Measurements from ENCODE around the gene RINL.
A peak's percentile ranks its signal among the peaks of the same experiment; 100 is the strongest.
"Not testable (repeated sequence)": the region's sequence is repeated elsewhere in the genome, so short reads cannot be mapped to it uniquely, and the experiment has no call there.

Gene RINL

DNA sequence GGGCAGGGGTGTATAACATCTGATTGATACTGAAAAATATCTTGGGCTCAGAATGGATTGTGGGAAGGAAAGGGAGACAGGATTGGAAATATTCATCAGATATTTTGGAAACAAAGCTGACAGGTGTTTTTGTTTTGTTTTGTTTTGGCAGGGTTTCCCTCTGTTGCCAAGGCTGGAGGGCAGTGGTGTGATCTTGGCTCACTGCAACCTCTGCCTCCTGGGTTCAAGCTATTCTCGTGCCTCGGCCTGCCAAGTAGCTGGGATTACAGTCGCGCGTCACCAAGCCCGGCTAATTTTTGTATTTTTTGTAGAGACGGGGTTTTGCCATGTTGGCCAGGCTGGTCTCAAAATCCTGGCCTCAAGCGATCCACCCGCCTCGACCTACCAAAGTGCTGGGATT lies 4.7 kb downstream of the RINL start:
- DNase-seq: not testable (repeated sequence)

DNA sequence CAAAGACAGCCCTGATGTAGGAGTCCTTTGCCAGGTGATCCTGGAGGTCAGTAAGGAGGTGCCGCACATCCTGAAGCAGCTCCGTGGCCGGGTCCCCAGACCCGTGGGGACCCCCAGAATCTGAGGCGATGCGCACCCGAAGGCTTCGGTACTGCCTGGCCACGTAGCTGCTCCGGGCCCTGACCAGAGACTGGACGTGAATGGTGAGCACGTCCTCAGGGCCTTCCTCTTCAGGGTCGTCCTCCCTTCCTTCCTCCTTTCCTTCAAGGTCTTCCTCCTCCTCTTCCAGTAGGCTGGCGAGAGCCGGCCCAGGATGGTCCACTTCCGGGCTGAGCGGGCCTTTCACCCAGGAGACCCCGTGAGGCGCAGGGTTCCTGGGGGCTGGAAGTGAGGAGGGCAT lies 7.5 kb downstream of the RINL start:
- DNase-seq: no peak

DNA sequence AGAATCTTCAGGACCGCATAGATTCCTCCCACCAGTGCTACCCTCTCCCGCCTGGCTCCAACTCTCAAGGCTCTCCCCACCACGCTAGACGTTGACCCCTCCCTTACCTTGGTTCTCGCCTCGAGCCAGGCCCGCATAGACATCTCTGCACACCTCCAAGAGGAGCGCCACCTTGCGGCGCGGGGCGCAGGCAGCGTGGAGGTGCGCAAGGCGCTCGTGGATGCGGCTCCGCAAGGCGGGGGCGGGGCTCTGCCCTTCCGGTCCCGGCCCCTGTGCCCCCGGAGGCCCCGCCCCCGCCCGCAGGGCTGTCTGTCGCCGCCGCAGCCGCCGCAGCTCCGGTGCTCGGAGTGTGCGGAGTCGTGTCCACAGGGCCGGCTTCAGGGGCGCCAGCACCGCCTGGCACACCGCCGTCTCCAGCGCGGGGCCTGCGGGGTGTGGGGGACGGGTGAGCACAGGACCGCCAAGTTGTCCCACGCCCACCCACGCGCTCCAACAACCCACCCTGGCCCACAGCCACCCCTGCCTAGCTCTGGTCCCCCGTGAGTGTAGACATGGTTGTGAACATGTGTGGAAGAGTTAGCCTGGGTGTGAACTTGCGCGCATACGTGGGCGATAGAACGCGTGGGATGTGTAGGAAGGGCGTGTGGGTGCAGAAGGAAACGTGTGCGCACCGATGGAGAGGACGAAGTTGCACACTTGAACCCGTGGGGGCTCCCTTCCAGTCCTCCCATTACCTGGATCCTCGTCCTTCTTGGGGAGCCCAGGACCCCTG lies 8.1 kb downstream of the RINL start:
- peak; percentile 97 for DNase-seq

DNA sequence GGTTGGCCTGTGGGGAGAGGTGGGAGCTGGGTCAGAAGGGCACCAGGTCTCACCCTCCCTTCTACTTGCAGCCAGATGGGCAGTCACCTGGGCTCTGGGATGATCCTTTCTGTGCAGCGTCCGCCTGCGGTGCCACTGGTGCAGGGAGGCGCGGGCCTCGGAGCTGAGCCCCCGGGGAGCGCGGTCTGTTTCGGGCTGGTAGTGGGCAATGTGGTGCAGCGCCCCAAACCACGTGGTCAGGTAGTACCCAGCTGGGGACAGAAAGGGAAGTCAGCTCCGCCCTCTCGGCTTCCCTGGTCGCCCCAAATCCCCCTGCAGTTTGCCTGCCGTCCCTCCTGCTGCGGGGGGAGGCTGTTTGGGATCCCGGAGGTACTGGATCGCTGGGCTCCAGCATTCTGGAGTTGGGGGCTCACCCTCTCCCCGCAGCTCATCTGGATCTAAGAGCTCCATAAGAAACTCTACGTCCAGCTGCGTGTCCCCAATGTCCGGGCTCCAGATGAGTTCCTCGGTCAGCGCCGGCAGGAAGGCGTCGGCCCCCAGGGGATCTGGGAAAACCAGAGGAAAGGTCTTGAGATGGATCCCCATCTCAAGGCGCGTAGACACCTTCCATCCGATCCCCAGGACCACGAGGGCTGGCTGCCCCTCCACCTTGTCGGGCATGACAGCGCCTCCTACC lies 8.8 kb downstream of the RINL start:
- peak; percentile 37 for DNase-seq

DNA sequence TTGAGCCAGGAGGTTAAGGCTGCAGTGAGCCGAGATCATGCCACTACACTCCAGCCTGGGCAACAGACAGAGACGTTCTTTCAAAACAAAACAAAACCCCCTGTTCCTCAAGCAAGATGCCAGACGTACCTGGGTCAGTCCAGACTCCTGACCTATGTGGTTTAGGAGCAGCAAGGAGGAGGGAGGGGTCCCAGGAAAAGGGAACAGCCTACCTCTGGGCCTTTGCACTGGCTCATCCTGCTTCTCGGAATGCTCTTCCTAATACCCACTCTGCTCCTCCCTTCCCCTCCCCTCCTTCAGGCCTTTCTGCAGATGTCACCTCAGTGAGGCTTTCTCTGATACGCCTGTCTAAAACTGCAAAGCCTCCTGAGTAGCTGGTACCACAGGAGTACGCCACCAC lies 9.5 kb downstream of the RINL start:
- no peak for DNase-seq

DNA sequence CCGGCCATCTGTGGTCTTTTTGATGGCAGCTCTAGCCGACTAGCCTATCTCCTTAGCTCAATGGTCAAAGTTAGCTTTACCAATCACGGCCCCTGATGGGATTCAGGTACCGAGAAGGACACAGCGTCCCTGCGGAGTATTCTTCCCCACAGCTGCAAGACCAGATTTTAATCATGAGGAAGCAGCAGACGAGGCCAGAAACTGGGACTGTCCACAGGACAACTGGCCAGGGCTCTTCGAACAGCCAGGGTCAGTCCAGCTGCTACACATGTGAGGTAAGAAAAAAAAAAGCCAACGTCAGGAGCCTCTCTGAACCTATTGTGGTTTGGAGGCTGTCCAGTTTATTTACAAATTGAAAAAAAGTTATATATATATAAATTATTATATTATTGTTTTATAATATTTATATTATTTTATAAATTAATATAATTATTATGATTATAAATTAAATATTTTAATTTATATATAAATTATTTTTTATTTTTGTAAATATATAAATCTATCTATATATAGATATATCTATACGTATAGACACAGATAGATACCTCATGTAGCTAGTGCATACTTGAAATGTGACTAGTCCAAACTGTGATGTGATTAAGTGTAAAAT lies 10.8 kb downstream of the RINL start:
- DNase-seq: no peak

DNA sequence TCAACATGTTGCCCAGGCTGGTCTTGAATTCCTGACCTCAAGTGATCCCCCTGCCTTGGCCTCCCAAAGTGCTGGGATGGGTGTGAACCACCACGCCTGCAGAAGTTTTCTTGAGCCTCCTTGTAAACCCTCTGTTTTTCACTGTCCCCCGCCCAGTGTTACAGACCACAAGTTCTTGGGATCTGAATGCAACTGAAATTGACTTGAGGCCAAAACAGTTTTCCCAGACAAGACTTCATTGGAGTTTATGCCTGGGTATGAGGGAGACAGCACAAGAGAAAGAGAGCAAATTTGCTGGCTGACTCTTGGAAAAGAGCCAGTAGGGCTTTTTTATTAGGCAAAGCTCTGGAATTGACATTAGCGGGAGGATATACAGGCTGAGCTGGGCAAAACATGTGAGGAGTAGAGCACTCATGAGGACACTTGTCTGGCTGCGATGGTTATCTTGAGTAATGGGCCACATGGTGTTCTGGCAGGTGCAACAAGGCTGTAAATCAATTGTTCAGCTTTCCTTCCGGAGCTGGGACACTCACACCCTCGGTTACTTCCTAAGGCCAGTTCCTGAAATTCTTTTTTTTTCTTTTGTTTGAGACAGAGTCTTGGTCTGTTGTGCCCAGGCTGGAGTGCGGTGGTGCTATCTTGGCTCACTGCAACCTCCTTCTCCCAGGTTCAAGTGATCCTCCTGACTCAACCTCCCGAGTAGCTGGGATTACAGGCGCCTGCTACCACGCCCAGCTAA lies 15.6 kb downstream of the RINL start:
- no peak for DNase-seq

DNA sequence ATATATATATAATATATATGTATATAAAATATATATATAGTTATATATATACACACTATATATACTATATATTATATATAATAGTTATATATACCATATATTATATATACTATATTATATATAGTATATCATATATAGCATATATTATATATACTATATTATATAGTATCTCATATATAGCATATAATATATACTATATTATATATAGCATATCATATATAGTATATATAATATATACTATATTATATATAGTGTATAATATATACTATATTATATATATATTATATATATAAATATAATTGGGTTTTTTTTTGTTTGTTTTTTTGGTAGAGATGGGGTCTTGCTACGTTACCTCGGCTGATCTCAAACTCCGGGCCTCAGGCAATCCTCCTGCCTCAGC lies 16.7 kb downstream of the RINL start:
- DNase-seq: no peak

DNA sequence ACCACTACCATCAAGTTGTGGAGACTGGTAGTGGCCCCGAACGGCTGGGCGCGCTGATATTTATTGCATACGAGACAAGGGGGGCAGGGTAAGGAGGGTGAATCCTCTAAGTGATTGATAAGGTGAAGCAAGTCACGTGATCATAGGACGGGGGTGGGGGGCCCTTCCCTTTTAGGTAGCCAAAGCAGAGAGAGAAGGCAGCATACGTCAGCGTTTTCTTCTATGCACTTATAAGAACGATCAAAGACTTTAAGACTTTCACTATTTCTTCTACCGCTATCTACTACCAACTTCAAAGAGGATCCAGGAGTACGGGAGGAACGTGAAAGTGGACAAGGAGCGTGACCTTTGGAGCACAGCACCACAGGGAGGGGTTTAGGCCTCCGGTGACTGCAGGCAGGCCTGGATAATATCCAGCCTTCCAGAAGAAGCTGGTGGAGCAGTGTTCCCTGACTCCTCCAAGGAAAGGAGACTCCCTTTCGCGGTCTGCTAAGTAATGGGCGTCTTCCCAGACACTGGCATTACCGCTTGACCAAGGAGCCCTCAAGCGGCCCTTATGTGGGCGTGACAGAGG lies 18.4 kb downstream of the RINL start:
- DNase-seq: not testable (repeated sequence)

DNA sequence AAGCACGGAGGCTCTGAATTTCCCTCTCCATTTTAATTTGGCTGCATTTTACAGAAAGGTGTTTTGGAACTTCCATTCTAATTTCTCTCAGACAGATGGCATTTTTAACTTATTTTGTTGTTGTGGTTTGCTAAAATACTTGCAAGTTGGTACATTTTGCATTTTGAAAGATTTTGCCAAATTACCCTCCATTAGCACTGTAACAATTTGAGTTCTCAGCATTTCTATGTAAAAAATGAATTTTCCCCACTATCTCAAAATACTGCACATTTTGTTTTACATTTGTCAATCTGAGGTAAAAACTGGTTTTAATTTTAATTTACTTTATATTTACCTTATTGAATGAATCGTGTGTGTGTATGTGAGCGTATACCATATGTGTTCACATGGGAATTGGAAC lies 21.3 kb downstream of the RINL start:
- no peak for DNase-seq

DNA sequence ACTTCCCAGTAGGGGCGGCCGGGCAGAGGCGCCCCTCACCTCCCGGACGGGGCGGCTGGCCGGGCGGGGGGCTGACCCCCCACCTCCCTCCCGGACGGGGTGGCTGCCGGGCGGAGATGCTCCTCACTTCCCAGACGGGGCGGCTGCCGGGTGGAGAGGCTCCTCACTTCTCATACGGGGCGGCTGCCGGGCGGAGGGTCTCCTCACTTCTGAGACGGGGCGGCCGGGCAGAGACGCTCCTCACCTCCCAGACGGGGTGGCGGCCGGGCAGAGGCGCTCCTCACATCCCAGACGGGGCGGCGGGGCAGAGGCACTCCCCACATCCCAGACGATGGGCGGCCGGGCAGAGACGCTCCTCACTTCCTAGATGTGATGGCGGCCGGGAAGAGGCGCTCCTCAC lies 22.3 kb downstream of the RINL start:
- not testable (repeated sequence) for DNase-seq

DNA sequence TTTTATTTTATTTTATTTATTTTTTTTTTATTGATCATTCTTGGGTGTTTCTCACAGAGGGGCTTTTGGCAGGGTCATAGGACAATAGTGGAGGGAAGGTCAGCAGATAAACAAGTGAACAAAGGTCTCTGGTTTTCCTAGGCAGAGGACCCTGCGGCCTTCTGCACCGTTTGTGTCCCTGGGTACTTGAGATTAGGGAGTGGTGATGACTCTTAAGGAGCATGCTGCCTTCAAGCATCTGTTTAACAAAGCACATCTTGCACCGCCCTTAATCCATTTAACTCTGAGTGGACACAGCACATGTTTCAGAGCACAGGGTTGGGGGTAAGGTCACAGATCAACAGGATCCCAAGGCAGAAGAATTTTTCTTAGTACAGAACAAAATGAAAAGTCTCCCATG lies 23.1 kb downstream of the RINL start:
- DNase-seq: not testable (repeated sequence)

DNA sequence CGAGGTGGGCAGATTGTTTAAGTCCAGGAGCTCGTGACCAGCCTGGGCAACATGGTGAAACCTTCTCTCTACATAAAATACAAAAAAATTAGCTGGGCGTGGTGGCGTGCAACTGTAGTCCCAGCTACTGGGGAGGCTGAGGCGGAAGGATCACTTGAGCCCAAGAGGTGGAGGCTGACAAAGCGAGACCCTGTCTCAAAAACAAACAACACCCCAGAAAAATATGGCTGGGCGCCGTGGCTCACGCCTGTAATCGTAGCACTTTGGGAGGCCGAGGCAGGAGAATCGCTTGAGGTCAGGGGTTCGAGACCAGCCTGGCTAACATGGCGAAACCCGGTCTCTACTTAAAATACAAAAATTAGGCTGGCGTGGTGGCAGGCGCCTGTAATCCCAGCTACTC lies 24.9 kb downstream of the RINL start:
- DNase-seq: no peak

DNA sequence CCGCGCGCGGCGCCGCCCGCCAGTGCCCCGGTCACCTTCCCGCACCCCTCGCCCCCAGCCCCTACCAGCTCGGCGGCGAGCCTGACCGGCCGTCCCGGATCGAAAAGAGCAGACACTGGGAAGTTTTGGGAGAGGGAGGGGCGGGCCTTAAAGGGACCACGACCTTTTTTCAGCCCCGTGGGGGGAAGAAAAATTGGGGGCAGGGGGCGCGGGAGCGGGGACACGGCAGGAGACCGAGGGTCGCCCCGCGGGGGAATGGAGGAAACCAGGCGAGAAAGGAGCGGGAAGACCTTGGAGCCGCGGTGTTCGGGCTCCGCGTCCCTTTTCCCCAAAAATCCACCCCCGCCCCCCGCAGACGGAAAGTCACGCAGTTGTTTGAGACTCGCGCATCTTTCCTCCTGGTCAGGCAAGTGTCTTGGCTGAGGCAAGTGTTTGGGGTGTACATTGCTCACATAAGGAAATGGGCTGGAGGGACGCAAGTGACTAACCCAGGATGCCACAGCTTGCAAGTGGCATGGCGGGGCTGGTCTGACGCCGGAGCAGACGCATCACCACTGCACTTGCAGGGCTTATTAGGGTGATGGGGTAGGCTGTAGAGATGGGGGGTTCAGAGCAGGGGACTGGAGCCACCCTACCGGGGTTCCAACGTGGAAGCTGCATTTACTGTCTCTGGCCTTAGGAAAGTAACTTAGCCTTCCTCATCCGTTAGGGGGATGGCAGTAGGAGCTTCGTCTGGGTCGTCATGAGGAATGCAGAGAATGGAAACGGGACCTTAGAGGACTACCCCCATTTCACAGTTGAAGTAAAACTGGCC lies 25.6 kb downstream of the RINL start:
- peak; percentile 71 for DNase-seq

DNA sequence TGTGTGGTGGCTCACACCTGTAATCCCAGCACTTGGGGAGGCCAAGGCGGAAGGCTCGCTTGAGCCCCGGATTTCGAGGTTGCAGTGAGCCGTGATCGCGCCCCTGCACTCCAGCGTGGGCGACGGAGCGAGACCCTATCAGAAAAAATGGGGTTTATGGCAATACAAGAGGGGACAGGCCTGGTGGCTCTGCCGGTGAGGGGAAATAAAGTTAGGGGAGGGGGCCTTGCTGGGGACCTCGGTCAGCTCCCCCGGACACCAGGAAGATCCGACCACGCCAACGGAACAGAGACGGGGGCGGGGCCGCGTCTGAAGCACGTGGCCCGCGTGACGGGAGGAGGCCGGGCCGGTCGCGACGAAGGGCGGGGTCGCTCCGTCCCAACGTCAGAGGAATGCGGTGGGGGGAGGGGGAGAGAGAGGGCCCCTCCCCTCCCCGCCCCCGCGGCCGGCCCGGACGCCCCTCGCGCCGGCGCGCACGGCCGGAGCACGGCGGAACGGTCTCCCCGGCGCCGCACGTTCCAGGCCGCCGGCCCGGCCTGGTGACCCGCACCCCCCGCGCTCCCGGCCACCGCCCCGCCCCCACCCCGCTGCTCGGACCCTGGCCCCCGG lies 26.3 kb downstream of the RINL start:
- DNase-seq: peak; percentile 92

DNA sequence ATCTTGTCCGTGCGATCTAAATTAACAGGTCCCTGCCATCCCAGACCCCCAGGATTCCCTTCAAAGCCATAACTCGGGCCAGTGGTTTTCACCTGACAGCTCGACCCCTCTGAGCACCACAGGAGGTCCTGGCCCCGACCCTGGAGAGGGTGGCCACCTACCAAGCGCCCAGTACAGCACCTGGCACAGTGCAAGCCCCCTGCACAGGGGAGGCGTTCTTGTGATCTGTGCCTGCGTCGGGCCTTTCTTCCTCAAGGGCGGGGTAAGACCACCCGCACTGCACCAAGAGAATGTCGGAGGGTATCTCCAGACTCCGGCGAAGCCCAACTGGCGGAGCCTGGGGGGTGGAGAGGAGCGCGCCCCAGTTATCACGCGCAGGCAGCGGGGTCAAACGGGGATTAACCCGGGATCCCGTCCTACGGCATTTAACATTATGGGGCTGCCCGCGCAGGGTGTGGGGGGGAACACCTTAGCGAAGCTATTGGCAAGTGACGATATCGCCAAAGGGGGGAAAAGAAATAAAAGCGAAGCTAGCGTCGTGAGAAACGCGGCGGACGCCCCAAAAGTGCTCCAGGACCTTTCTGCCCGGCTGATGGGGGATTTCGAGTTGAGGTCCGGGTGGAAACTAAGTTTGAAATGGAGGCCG lies 27.0 kb downstream of the RINL start:
- DNase-seq: peak; percentile 48

DNA sequence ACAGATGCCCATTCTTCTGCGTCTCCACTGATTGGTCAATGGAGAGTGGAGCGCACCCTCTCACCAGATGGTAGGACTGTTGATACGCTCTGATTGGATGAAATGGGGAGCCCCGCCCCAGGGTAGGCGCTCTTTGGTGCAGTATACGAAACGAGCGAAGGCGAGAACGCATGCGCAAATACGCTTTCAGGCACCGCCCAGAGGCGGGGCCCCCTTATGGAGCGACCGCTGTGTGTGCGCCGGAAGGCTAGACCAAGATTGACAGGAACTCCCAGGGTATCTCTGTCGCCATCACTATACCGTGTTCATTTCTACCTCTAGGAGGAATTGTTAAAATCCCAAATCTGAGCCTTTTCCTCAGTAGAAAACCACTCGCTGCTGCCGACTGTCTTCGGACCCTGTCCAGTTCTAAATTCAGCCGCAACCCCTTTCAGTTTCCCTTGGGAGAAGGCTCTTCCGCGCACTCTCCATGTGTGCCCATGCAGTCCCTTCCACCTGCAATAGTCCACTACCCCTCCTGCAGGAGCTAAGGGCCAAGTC lies 27.6 kb downstream of the RINL start:
- DNase-seq: no peak

DNA sequence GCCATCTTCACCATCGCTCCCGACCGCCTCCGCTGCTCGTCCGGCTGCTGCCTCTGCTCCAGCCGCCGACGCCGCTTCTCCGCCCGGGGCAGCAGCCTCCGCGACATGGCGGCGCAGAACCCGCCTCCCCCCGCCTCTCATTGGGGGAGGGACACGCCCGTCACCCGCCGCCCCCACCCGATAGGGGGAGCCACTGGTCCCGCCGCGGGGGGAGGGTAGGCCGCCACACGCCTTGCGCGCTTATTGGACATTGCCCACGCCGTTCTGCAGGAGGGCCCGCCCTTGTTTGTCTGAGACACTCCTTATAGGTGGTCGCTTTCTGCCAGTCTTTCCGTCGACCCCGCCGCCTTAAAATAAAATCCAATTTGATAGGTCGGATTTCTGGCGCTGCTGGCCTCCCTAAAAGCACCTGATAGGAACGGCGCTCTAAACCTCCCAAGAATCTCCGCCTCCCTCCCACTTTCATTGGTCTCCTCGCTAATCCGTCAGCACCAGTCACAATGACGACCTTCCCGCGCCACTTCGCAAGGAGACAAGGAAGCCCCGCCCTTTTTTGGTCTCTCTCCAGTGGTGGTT lies 28.1 kb downstream of the RINL start, which contains the start of gene HNRNPL:
TSS of gene HNRNPL (minus strand) at position 127 of the 576 bp plus-strand sequence. CDS start at position 107, 20 bp downstream.
- DNase-seq: peak; percentile 100

DNA sequence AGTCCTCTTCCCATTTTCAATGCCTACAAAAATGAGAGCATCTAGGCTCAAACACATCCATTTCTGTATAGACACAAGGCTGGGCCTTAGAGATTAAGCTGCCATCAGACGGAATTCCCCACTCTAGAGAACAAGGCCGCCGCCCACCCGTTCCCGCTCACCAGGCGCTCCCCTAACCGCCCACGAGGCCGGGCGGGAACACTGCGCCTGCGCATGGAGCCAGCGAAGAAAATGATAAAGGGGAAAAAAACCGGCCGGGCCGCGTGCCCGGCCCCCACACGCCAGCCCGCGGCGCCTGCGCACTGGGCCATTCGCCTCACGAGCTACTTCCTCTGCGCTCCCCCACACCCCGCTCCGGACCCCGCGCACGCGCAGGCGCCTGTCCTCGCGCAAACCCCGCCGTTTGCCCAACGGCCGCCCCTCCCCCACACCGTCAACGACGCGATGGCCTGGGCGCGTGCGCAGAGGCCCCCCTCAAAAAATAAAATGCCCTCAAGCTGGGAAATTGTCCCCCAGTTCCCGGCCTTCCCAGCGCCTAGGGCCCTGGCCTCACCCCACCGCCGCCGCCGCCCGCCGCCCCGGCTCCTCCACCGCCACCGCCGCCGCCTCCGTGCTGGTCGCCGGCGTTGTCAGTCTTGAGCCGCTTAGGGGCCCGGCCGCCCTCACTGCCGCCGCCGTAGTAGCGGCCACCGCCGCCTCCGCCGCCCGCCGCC lies 28.8 kb downstream of the RINL start:
- DNase-seq: peak; percentile 98

Data from CD4-positive, alpha-beta T cell treated with Interleukin-12 subunit alpha and Interleukin-12 subunit beta, for 1 hour (primary cell).